ENCODE results near the gene ZNF22. TPM values are rescaled to one million over a fixed set of nuclear protein-coding genes. Genes with fewer than 3 reads are reported as not detected.

The ZNF22 gene
- total and polyA plus RNA-seq, 12 donors: 8.0 to 28.7 (median 13.2) TPM

DNA sequence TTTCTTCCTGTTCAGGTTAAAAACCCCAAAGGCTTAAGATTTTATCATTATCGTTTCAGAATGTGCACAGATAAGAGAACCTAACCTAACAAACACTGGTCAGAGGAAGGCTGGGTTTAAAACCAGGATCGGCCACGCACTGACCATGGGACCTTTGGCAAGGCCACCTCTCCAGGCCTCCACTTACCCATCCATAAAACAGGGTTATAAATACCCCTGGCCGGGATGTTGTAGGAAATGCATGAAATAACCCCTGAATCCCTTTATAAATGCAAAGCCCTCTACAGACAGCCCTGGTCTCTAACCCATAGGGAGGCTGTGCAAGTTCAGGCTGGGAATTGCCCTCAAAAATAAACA, 22.5 kb upstream of the ZNF22 start:
- no peak for DNase-seq
- no peak for TF ChIP-seq POLR2A (IDR thresholded peaks at IDR 0.05)
- TF ChIP-seq, protein P1, sequence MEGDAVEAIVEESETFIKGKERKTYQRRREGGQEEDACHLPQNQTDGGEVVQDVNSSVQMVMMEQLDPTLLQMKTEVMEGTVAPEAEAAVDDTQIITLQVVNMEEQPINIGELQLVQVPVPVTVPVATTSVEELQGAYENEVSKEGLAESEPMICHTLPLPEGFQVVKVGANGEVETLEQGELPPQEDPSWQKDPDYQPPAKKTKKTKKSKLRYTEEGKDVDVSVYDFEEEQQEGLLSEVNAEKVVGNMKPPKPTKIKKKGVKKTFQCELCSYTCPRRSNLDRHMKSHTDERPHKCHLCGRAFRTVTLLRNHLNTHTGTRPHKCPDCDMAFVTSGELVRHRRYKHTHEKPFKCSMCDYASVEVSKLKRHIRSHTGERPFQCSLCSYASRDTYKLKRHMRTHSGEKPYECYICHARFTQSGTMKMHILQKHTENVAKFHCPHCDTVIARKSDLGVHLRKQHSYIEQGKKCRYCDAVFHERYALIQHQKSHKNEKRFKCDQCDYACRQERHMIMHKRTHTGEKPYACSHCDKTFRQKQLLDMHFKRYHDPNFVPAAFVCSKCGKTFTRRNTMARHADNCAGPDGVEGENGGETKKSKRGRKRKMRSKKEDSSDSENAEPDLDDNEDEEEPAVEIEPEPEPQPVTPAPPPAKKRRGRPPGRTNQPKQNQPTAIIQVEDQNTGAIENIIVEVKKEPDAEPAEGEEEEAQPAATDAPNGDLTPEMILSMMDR (IDR thresholded peaks at IDR 0.05): no peak
- WGBS, 4 donors: 12 to 37% (median 25%) methylated on average over 4 of the region's 4 CpGs
- intact Hi-C loops (cut with DNase I): no loop called here
- peaks cover 52 to 80% of the 10 kb centered on the region in 2 donors for H3K4me1 ChIP-seq (replicated peaks in 1 of 2)
- H3K4me3 ChIP-seq: peak overlapping the region in 3 of 4 donors; percentile 14 to 94 (median 80)
- no peaks in the 10 kb centered on the region for H3K9me3 ChIP-seq (replicated peaks in 1 of 3)
- no peaks in the 10 kb centered on the region for H3K27me3 ChIP-seq
- peak overlapping the region; percentile 9 to 90 (median 79) for H3K27ac ChIP-seq
- H3K36me3 ChIP-seq (replicated peaks in 1 of 2): peaks cover 0 to 17% of the 10 kb centered on the region in 2 donors

- Histone ChIP-seq H3K36me3 (replicated peaks in 1 of 2) (peaks cover 0 to 17% of the 10 kb centered on the region in 2 donors), H3K4me3 (peak within 1 kb of the TSS in 3 of 4 donors; percentile 14 to 94 (median 80)), H3K4me1 (replicated peaks in 1 of 2) (peaks cover 52 to 80% of the 10 kb centered on the region in 2 donors), H3K27ac (peak within 1 kb of the TSS; percentile 19 to 90 (median 79)), H3K27me3 (no peaks in the 10 kb centered on the region), H3K9me3 (replicated peaks in 1 of 3) (no peaks in the 10 kb centered on the region)
- intact Hi-C loops (cut with DNase I): no loop called here
- WGBS, 4 donors: 17 to 24% (median 19%) methylated on average over 8 to 12 of the region's 12 CpGs
- peak; percentile 92 to 98 (median 95) for DNase-seq
- TF ChIP-seq, protein P1 (IDR thresholded peaks at IDR 0.05): peak in 3 of 6 experiments; percentile 17 to 30 (median 25)
- peak; percentile 99 for TF ChIP-seq POLR2A (IDR thresholded peaks at IDR 0.05)
Observed at GRCh38 chr10:44978570-44979280, 22.0 kb upstream of the ZNF22 start, which contains the start of gene DEPP1. TSS of gene DEPP1 (minus strand) at chr10:44978809. CDS start at chr10:44978030, 779 bp downstream.

DNA sequence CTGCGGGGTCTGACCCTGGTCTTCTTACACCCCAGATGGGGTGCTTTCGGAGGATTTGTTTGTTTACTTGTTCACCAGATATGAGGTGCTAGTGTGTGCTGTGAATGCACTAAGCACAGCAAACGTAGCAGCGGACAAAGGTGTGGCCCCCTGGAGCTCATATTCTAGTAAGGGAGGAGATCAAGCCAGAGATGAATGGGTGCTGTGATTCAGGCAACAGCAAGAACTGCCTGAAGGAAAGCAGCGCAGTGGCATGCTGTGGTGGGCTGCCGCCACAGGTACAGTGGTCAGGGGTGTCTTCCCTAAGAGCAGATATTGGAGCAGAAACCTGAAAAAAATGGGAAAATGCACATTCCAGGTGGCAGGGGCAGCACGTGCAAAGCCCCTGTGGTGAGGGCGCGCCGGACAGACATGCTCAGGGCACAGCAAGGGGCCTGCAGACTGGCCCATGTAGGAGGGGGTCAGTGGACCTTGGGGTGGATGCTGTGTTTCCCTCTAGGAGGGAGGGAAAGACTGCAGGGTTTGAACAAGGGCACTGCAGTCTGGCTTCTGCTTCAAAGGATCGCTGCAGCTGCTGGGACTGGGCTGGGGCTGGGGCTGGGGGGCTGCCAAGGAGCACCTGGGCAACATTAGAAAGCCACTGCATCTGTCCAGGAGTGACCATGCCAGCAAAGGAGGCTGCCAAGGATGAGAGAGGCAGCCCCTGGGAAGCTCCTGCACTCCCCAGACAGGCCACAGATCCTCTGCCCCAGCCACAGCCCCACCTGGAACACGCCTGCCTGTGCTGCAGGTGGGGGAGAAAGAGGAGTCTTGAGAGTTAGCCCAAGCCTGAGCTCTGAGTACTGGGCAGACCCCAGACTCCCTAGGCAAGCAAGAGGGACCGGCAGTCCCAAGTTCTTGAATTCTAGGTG, 21.2 kb upstream of the ZNF22 start:
- Histone ChIP-seq H3K9me3 (replicated peaks in 1 of 3) (no peaks in the 10 kb centered on the region), H3K4me1 (replicated peaks in 1 of 2) (peaks cover 47 to 72% of the 10 kb centered on the region in 2 donors), H3K27me3 (no peaks in the 10 kb centered on the region), H3K36me3 (replicated peaks in 1 of 2) (peaks cover 0 to 17% of the 10 kb centered on the region in 2 donors), H3K4me3 (peak overlapping the region in 1 of 4 donors; percentile 80), H3K27ac (peak overlapping the region in 4 of 5 donors; percentile 19 to 90 (median 78))
- intact Hi-C loops (cut with DNase I): no loop called here
- TF ChIP-seq, protein P1 (IDR thresholded peaks at IDR 0.05): no peak
- no peak for TF ChIP-seq POLR2A (IDR thresholded peaks at IDR 0.05)
- peak in 1 of 7 donors; percentile 16 for DNase-seq
- 87 to 92% (median 92%) methylated on average over 12 to 13 of the region's 13 CpGs for WGBS, 4 donors

All from adrenal gland (tissue), 12 donors.